ENCODE data around the gene ARHGEF39. TPM values are rescaled to one million over a fixed set of nuclear protein-coding genes. Genes with fewer than 3 reads are reported as not detected.
"Not testable (repeated sequence)": the region's sequence is repeated elsewhere in the genome, so short reads cannot be mapped to it uniquely, and the experiment has no call there.

The ARHGEF39 gene
- total and polyA plus RNA-seq, 2 donors = 1.1 to 4.7 TPM

DNA sequence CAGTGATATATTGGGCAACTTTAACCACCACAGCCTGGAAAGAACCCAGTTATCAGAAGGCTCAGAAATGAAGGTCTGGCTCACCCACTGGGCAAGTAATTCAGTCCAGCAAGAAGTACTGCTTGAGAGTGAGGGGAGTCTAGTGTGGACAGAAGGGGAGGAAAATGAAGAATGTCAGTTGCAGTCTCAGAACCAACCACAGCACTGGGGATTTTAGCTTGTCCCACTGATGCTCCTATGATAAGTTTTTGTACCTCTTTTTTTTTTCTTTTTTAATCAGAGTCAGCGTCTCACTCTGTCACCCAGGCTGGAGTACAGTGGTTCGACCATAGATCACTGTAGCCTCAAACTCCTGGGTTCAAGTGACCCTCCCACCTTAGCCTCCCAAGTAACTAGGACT is 37.4 kb downstream of the ARHGEF39 start:
- Histone ChIP-seq H3K4me1 (ENCODE audit: insufficient read depth) (no peaks in the 10 kb centered on the region), H3K27ac (ENCODE audit: low read depth) (no peak overlapping the region), H3K4me3 (ENCODE audit: low read depth, low read length) (no peak overlapping the region), H3K36me3 (ENCODE audit: insufficient read depth) (no peaks in the 10 kb centered on the region)
- no peak for DNase-seq (ENCODE audit: extremely low spot score)
- whole genome bisulfite sequencing = 85% methylated on average over 2 of the region's 2 CpGs

DNA sequence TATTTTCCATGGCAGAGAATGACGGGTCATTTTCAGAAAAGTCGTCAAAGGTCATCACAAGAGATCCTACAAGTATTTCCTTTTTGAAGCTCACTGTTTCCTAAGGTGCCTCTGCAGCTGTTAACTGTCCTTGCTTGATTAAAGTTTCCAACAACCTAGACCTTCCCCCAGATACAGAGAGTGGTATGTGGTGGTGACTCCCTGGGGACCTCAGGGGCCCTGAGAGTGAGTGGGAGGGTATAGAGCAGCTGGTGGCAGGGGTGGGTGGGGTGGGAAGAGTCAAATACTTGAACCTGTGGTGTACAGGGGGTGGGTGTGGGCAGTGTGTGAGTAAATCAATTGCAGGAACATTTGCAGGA is 45.2 kb downstream of the ARHGEF39 start:
- DNase-seq (ENCODE audit: extremely low spot score) = no peak
- Histone ChIP-seq H3K36me3 (ENCODE audit: insufficient read depth) (no peaks in the 10 kb centered on the region), H3K27ac (ENCODE audit: low read depth) (no peak overlapping the region), H3K4me1 (ENCODE audit: insufficient read depth) (no peaks in the 10 kb centered on the region), H3K4me3 (ENCODE audit: low read depth, low read length) (no peak overlapping the region)
- WGBS = 73% methylated on average over 2 of the region's 2 CpGs

DNA sequence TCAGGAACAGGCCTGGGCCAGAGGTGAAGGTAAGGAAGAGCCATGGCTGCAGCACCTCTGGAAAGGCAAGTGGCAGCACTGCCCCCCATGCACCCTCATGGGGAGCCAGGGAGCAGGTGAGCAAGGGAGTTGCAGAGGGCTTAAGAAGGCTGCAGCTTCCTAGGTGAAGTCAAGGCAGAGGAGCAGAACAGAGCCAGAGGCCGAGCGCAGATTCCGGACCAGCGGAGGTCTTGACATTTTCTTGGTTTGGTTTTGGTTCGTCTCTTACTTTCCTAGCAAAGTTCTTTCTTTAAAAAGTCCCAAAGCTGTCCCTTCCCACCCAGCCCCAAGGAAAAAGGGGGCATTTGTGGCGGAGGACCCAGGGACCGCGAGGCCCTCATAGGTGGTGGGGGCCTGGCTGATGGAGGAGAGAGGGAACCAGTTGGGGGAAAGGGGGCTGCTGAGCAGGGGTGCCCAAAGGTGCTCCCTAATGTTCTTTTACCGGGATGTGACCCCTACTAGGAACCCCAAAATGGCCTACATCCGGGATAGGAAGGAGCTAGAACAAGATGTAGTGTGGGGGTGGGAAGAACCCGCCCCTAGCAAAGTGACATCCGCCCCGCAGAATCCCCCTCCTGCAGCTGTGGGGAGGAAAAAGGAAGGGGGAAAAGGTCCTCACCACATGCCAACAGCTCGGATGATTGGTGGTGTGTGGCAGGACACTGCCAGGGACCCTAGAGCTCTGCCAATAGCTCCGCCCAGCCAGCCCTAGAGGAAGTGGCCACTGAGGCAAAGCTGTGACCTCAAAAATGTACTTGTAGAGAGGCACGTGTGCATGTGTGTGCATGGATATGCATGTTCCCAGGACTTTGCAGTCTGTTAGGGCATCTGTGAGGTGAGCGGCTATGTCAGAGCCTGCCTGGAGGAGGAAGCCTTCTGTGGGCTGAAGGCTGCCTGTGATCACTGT is 45.9 kb downstream of the ARHGEF39 start:
- Histone ChIP-seq H3K27ac (ENCODE audit: low read depth) (no peak overlapping the region), H3K36me3 (ENCODE audit: insufficient read depth) (no peaks in the 10 kb centered on the region), H3K4me3 (ENCODE audit: low read depth, low read length) (no peak overlapping the region), H3K4me1 (ENCODE audit: insufficient read depth) (no peaks in the 10 kb centered on the region)
- DNase-seq (ENCODE audit: extremely low spot score) = no peak
- WGBS = 88% methylated on average over 17 of the region's 17 CpGs

- H3K4me3 ChIP-seq (ENCODE audit: low read depth, low read length) = peak within 1 kb of the TSS; percentile 35
- 72% methylated on average over 7 of the region's 7 CpGs for WGBS
- no peak within 1 kb of the TSS for H3K27ac ChIP-seq (ENCODE audit: low read depth)
- no peaks in the 10 kb centered on the region for H3K36me3 ChIP-seq (ENCODE audit: insufficient read depth)
- DNase-seq (ENCODE audit: extremely low spot score) = no peak
- H3K4me1 ChIP-seq (ENCODE audit: insufficient read depth) = no peaks in the 10 kb centered on the region
Observed at GRCh38 chr9:35618325-35618727, 46.7 kb downstream of the ARHGEF39 start, which contains the start of gene CD72. CD72 (minus strand) TSS chr9:35618413; CDS start chr9:35618303, 110 bp downstream.

DNA sequence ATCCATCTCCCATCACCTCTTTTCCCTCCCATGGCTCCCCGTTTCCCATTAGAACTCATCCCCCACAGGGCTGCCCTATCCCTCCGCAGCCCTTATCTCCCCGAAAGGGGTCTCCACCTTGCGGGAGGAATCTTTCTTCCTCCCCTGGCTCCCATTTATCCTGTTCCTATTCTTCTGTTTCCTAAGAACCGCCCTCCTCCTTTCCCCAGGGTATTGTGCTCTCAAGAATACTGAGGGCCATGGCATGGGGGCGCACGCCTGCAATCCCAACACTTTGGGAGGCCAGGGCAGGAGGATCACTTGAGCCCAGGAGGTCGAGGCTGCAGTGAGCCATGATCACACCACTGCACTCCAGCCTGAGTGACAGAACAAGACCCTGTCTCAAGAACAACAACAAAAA is 47.4 kb downstream of the ARHGEF39 start:
- 64% methylated on average over 8 of the region's 8 CpGs for WGBS
- no peak overlapping the region for H3K27ac ChIP-seq (ENCODE audit: low read depth)
- no peak overlapping the region for H3K4me3 ChIP-seq (ENCODE audit: low read depth, low read length)
- no peak for DNase-seq (ENCODE audit: extremely low spot score)
- no peaks in the 10 kb centered on the region for H3K4me1 ChIP-seq (ENCODE audit: insufficient read depth)
- no peaks in the 10 kb centered on the region for H3K36me3 ChIP-seq (ENCODE audit: insufficient read depth)

GRCh38 chr9:35616681-35617459 is 48.1 kb downstream of the ARHGEF39 start:
- no peak overlapping the region for H3K27ac ChIP-seq (ENCODE audit: low read depth)
- WGBS = 8% methylated on average over 51 of the region's 51 CpGs
- no peak for DNase-seq (ENCODE audit: extremely low spot score)

GRCh38 chr9:35615981-35616680 is 48.9 kb downstream of the ARHGEF39 start:
- H3K4me3 ChIP-seq (ENCODE audit: low read depth, low read length) = no peak overlapping the region
- WGBS = 70% methylated on average over 17 of the region's 17 CpGs
- no peaks in the 10 kb centered on the region for H3K36me3 ChIP-seq (ENCODE audit: insufficient read depth)
- DNase-seq (ENCODE audit: extremely low spot score) = no peak
- no peaks in the 10 kb centered on the region for H3K4me1 ChIP-seq (ENCODE audit: insufficient read depth)
- H3K27ac ChIP-seq (ENCODE audit: low read depth) = no peak overlapping the region

More at GRCh38 chr9:35616681-35617459, 48.1 kb downstream of the ARHGEF39 start:
- H3K36me3 ChIP-seq (ENCODE audit: insufficient read depth) = no peaks in the 10 kb centered on the region
- H3K4me3 ChIP-seq (ENCODE audit: low read depth, low read length) = peak overlapping the region; percentile 35
- H3K4me1 ChIP-seq (ENCODE audit: insufficient read depth) = no peaks in the 10 kb centered on the region

DNA sequence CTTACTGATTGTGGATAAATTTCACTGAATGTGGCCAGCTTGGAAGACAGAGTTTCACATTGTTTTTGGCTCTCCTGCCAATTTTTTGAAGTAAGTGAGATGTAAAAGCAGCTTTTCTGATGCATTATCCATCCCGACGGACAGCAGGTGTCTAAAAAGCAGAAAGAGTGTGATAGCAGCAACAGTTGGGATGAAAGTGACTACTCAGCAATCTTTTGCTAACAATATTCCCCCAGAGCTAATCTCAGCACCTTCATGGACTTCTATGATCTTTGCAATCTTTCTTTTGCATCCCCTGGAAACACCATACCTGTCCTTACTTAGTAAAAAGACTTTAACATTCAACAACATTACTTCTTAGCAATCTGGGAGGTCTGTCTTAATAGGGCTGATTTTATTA is 52.2 kb downstream of the ARHGEF39 start:
- H3K36me3 ChIP-seq (ENCODE audit: insufficient read depth) = peaks cover 6% of the 10 kb centered on the region
- no peaks in the 10 kb centered on the region for H3K4me1 ChIP-seq (ENCODE audit: insufficient read depth)
- H3K27ac ChIP-seq (ENCODE audit: low read depth) = no peak overlapping the region
- 93% methylated on average over 2 of the region's 2 CpGs for WGBS
- no peak for DNase-seq (ENCODE audit: extremely low spot score)
- H3K4me3 ChIP-seq (ENCODE audit: low read depth, low read length) = no peak overlapping the region

- H3K27ac ChIP-seq (ENCODE audit: low read depth); H3K36me3 ChIP-seq (ENCODE audit: insufficient read depth); H3K4me1 ChIP-seq (ENCODE audit: insufficient read depth); DNase-seq (ENCODE audit: extremely low spot score); H3K4me3 ChIP-seq (ENCODE audit: low read depth, low read length): not testable (repeated sequence)
- 92% methylated on average over 4 of the region's 4 CpGs for WGBS
Observed at GRCh38 chr9:35612066-35612465, 52.9 kb downstream of the ARHGEF39 start.

DNA sequence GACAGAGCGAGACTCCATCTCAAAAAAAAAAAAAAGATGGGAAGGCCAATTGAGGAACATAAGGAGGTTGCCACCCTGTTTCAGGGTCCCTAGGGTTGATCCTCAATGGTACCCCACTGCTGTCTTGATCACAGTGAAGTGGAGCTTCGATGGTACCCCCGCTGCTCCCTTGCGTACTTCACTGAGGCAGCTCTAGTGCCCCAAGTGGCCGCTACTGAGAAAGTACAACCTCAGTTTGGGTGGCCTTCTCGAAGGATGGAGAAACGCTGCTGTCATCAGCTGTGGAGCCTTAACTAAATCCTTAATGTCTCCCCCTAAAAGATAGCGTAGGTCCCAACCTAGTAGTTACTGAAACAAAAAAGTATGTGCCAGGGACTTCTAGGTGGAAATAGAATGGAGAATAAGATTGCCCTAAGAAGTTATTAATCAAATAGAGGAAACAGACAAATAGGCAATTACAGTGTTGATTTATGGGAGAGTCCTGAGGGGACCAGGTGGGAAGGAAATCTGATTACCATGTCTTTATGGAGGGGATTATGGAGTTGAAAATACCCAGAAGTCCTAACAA is 53.7 kb downstream of the ARHGEF39 start:
- Histone ChIP-seq H3K27ac (ENCODE audit: low read depth) (no peak overlapping the region), H3K36me3 (ENCODE audit: insufficient read depth) (peaks cover 6% of the 10 kb centered on the region), H3K4me3 (ENCODE audit: low read depth, low read length) (no peak overlapping the region), H3K4me1 (ENCODE audit: insufficient read depth) (no peaks in the 10 kb centered on the region)
- 17% methylated on average over 8 of the region's 8 CpGs for WGBS
- no peak for DNase-seq (ENCODE audit: extremely low spot score)

GRCh38 chr9:35609820-35610163 is 55.2 kb downstream of the ARHGEF39 start:
- no peak overlapping the region for H3K27ac ChIP-seq (ENCODE audit: low read depth)
- WGBS = 73% methylated on average over 13 of the region's 13 CpGs
- no peaks in the 10 kb centered on the region for H3K4me1 ChIP-seq (ENCODE audit: insufficient read depth)
- H3K36me3 ChIP-seq (ENCODE audit: insufficient read depth) = peaks cover 6% of the 10 kb centered on the region
- DNase-seq (ENCODE audit: extremely low spot score) = no peak
- H3K4me3 ChIP-seq (ENCODE audit: low read depth, low read length) = no peak overlapping the region

All from urinary bladder (tissue), 4 donors.